ENCODE measurements around the gene TRIM7. TPM values are rescaled to one million over a fixed set of nuclear protein-coding genes. Genes with fewer than 3 reads are reported as not detected.

Gene TRIM7
- total RNA-seq, 1 donor from 2014 or later, result 0.93 TPM

GRCh38 chr5:181203093-181203711 lies 1.8 kb downstream of the TRIM7 start:
- TF ChIP-seq CTCF (IDR thresholded peaks at IDR 0.05; ENCODE audit: partially characterized antibody, unreplicated experiment), result no peak
- no peak overlapping the region for H3K27ac Mint-ChIP-seq (ENCODE audit: unreplicated experiment)
- peaks cover 37% of the 10 kb centered on the region for H3K27me3 Mint-ChIP-seq (ENCODE audit: unreplicated experiment)
- H3K9me3 Mint-ChIP-seq (ENCODE audit: unreplicated experiment), result peaks cover 29% of the 10 kb centered on the region
- H3K36me3 Mint-ChIP-seq (ENCODE audit: unreplicated experiment), result peaks cover 15% of the 10 kb centered on the region
- H3K4me1 Mint-ChIP-seq (ENCODE audit: low read depth, unreplicated experiment), result peaks cover 28% of the 10 kb centered on the region
- DNase-seq, result no peak
- H3K4me3 Mint-ChIP-seq (ENCODE audit: unreplicated experiment), result no peak overlapping the region

- H3K9me3 Mint-ChIP-seq (ENCODE audit: unreplicated experiment), result peaks cover 6% of the 10 kb centered on the region
- H3K4me1 Mint-ChIP-seq (ENCODE audit: low read depth, unreplicated experiment), result peaks cover 17% of the 10 kb centered on the region
- TF ChIP-seq CTCF (IDR thresholded peaks at IDR 0.05; ENCODE audit: partially characterized antibody, unreplicated experiment), result no peak
- peaks cover 16% of the 10 kb centered on the region for H3K27me3 Mint-ChIP-seq (ENCODE audit: unreplicated experiment)
- H3K27ac Mint-ChIP-seq (ENCODE audit: unreplicated experiment), result no peak overlapping the region
- DNase-seq, result no peak
- H3K4me3 Mint-ChIP-seq (ENCODE audit: unreplicated experiment), result peak overlapping the region; percentile 40
- H3K36me3 Mint-ChIP-seq (ENCODE audit: unreplicated experiment), result peaks cover 4% of the 10 kb centered on the region
Observed at GRCh38 chr5:181200816-181201215, 4.2 kb downstream of the TRIM7 start.

- DNase-seq, result no peak
- peaks cover 3% of the 10 kb centered on the region for H3K9me3 Mint-ChIP-seq (ENCODE audit: unreplicated experiment)
- peaks cover 15% of the 10 kb centered on the region for H3K27me3 Mint-ChIP-seq (ENCODE audit: unreplicated experiment)
- no peaks in the 10 kb centered on the region for H3K36me3 Mint-ChIP-seq (ENCODE audit: unreplicated experiment)
- peaks cover 17% of the 10 kb centered on the region for H3K4me1 Mint-ChIP-seq (ENCODE audit: low read depth, unreplicated experiment)
- no peak for TF ChIP-seq CTCF (IDR thresholded peaks at IDR 0.05; ENCODE audit: partially characterized antibody, unreplicated experiment)
- peak overlapping the region; percentile 7 for H3K27ac Mint-ChIP-seq (ENCODE audit: unreplicated experiment)
- peak overlapping the region; percentile 40 for H3K4me3 Mint-ChIP-seq (ENCODE audit: unreplicated experiment)
Observed at GRCh38 chr5:181199881-181200638, 4.9 kb downstream of the TRIM7 start.

GRCh38 chr5:181198905-181199519 lies 6.0 kb downstream of the TRIM7 start:
- Mint-ChIP-seq H3K36me3 (ENCODE audit: unreplicated experiment) (no peaks in the 10 kb centered on the region), H3K4me1 (ENCODE audit: low read depth, unreplicated experiment) (peaks cover 17% of the 10 kb centered on the region), H3K4me3 (ENCODE audit: unreplicated experiment) (peak overlapping the region; percentile 34), H3K9me3 (ENCODE audit: unreplicated experiment) (peaks cover 4% of the 10 kb centered on the region), H3K27ac (ENCODE audit: unreplicated experiment) (no peak overlapping the region), H3K27me3 (ENCODE audit: unreplicated experiment) (peaks cover 15% of the 10 kb centered on the region)
- no peak for DNase-seq
- no peak for TF ChIP-seq CTCF (IDR thresholded peaks at IDR 0.05; ENCODE audit: partially characterized antibody, unreplicated experiment)
